Dorsolateral prefrontal cortex (tissue), 118 donors: ENCODE data around the gene PRRT1B. TPM values are rescaled to one million over a fixed set of nuclear protein-coding genes. Genes with fewer than 3 reads are reported as not detected.

Source experiments
- total RNA-seq, 120 experiments: library from RNA; stranded (reverse); gene quantifications; one replicate each; pipeline versions ENCODE4 v1.2.3 to v1.2.4, GENCODE V29; 2022

Gene PRRT1B
- total RNA-seq, 120 experiments from 2014 or later: 0.36 to 0.59 (median 0.44) TPM; not detected in 116

Other genes starting within 250 kb of the PRRT1B start
- 100 to 1,000 TPM; 234 to 434 (median 347) TPM for gene PRRC2B, start 151.4 kb upstream of the PRRT1B start, total RNA-seq
- gene POMT1, start 42.6 kb upstream of the PRRT1B start, total RNA-seq: 100 to 1,000 TPM in 1 of 120 experiments, 10 to 100 TPM in 119; 34.7 to 106 (median 58.6) TPM
- 10 to 100 TPM; 29.3 to 64.4 (median 39.2) TPM for gene UCK1, start 14.3 kb upstream of the PRRT1B start, total RNA-seq
- 100 to 1,000 TPM in 115 of 120 experiments, 10 to 100 TPM in 5; 96.5 to 222 (median 138) TPM for gene RAPGEF1, start 194.6 kb downstream of the PRRT1B start, total RNA-seq